Measurements from ENCODE around the gene DPYSL4.
"Not testable (repeated sequence)": the region's sequence is repeated elsewhere in the genome, so short reads cannot be mapped to it uniquely, and the experiment has no call there.

The DPYSL4 gene

DNA sequence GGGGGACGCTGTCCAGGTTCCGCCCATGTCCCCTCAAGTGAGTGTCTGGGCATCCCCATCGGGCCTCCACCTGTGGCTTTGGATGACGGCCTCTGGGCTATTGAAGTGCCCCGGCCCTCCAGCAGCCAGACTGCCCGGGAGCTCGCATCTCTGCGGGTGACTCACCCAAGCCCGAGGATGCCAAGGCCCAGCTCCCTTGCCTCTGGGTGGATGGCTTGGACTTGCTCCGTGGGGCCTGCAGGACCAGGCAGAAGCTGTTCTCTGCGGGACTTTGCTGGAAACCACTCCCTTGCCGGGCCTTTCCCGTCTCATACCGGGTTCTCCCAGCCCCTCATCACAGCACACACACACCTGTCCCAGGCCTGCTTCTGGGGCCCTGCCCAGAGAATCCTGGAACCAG lies 22.4 kb downstream of the DPYSL4 start:
- DNase-seq: no peak

DNA sequence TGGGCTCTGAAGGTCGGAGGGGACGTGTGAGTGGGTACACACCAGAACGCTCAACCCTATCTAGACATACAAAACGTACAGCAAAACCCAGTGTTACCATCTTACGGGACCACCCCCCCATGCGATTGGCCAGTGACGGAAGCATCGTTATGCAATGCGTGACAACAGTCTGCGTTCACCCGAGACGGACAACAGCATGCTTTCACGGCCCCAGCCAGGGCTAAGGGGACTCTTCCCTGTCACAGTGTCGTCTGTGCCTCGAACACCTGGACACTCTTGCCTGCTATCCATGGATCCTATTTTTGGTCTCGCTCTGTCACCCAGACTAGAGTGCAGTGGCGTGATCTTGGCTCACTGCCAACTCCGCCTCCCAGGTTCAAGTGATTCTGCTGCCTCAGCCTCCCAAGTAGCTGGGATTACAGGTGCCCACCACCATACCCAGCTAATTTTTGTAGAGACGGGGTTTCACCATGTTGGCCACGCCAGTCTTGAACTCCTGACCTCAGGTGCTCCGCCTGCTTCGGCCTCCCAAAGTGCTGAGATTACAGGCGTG lies 23.3 kb downstream of the DPYSL4 start:
- DNase-seq: no peak

DNA sequence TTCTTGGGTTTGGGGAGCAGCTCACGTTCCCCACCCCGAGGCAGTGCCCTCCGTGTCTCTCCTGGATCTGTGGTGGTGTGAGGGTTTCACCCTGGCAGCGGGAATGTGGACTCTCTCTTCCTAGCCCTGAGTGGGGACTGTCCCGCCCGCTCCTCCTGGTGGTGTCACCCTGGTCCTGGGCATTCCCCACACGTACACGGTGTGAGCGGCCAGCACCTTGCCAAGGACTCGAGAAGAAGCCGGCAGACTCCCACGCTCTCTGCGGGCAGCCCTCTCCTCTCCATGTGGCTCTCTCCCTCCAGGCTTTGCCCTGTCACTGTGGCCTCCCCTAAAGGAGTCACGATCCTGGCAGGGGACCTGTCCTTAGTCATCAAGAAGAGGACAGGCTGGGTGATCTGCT lies 24.0 kb downstream of the DPYSL4 start:
- DNase-seq: no peak

DNA sequence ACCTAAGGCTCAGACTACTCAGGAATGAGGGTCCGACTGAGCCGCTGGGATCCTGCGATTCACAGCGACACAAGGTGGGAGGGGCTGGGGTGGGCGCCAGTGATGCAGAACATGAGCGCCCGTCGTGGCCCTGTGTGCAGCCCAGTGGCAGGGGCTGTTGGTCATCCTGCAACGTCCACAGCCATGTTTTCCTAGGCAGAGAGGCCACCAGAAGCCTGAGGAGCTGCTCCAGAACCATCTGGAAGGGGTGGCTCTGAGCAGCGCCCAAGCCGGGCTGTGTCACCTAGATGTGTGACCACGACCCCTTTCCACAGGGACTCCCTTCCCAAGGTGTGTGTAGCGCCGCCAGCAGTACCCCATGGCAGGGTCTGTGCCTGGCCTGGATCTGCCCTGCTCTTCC lies 24.5 kb downstream of the DPYSL4 start:
- DNase-seq: no peak

DNA sequence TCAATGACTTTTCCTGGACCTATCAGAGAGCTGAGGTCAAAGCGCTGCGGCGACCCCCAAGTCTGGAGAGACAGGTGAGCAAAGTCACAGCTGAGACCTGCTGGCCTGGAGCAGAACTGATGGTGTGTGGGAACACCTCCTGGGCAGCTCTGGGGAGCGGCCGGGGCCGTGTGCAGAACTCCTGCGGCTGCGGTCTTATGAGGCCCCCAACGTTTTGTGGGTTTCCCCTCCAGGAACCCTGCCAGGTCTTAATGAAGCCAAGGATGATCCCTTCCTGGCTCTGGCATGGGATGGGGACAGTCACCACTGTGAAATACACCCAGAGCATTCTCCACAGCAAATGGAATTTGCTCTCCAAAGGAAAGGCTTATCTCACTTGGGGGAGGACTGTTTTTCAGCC lies 26.1 kb downstream of the DPYSL4 start:
- DNase-seq: no peak

DNA sequence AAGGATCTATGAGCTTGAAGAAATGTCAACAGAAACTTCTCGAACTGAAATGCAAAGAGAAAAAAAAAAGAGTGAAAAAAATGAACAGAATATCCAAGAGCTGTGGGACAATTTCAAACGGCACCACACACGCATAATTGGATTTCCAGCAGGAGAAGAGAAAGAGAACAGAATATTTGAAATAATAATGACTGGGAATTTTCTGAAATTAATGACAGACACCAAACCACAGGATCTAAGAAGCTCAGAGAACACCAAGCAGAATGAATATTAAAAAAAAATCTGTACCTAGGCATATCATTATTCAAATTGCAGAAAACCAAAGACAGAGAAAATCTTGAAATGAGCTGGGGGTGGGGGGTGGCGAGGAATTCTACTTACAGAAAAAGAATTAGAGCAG lies 27.2 kb downstream of the DPYSL4 start:
- no peak for DNase-seq

- not testable (repeated sequence) for DNase-seq
These were observed 29.7 kb downstream of the DPYSL4 start for GRCh38 chr10:132216441-132216840.

- DNase-seq: no peak
These were observed 32.7 kb downstream of the DPYSL4 start for GRCh38 chr10:132219486-132219885.

DNA sequence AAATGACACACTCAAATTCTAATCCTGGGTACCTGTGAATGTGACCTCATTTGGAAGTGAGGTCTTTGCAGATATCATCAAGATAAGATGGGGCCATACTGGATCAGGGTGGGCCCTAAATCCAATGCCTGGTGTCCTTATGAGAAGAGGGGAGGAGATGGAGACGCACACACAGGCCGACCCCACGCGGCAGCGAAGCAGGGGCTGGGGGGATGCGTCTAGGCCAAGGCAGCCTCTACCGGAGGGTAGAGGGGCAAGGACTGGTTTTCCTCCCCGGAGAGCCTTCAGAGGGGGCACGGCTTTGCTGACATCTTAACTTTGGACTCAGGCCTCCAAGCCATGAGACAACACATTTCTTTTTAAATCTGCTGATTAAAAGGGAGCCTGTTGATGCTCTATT lies 33.3 kb downstream of the DPYSL4 start:
- DNase-seq: no peak

DNA sequence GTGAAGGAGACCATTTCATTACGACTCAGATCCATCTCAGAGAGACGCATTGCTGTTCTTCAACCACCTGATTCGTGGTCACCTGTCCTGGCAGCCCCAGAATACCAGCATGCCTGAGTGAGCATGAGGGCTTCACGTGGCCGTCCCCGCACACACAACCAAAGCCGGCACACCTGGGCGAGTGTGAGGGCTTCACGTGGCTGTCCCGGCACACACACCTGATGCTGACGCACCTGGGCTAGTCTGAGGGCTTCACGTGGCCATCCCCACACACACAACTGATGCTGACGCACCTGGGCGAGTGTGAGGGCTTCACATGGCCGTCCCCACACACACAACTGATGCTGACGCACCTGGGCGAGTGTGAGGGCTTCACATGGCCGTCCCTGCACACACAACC lies 34.2 kb downstream of the DPYSL4 start:
- DNase-seq: not testable (repeated sequence)

GRCh38 chr10:132222726-132223125 lies 36.0 kb downstream of the DPYSL4 start:
- DNase-seq: no peak

DNA sequence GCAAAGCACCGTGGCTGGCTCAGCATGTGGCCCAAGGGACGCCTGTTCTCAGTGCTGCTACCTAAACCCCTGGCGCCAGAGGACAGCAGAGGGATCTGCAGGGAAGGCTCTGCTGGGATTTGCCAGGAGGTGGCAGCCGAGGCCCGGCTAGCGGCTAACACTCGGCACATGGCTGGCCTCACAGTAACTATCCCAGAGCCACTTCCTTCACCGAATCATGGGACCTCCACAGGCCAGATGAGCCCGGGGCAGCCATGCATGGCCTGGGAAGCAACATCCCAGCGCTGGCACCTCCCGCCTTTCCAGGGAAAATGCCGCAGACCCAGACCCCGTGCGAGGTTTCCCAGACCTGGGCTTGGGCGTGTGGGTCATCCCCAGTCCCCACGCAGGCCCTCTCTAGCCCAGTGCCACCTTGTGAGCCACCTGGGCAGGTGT lies 36.4 kb downstream of the DPYSL4 start:
- DNase-seq: peak; percentile 72 to 77

- no peak for DNase-seq
These were observed 37.0 kb downstream of the DPYSL4 start for GRCh38 chr10:132223611-132224342.

DNA sequence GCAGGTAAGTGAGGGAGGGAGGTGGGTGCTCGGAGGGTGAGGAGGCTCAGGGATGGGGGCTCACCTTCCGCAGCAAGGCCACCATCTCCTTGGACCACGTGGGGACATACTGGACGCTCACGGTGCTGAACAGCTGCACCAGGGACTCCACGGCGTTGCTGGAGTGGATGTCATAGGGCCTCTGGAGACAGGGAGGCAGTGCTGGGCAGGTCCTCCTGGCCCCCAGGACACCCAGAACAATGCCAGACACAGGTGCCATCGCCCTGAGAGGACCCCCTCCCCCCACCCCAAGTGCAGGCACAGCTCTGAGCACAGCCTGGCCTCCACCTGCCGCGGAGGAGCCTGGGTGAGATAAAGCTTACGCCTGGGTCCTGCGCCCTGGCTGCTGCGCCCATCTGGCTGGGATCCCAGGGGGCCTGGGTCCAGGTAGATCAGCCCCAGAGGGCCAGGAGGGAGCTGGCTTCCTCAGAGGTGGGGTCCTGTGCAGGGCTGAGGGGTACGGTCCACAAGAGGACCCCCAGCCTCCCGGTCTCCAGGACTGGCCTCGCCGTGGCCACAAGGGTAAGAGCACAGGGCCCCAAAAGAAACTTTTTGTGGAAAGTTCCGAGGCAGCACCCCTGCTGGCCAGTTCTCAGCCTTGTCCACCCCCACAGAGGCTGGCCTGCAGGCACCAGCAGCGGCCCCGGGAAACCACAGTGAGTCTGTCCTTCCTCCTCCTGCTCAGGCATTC lies 37.8 kb downstream of the DPYSL4 start:
- no peak for DNase-seq

DNA sequence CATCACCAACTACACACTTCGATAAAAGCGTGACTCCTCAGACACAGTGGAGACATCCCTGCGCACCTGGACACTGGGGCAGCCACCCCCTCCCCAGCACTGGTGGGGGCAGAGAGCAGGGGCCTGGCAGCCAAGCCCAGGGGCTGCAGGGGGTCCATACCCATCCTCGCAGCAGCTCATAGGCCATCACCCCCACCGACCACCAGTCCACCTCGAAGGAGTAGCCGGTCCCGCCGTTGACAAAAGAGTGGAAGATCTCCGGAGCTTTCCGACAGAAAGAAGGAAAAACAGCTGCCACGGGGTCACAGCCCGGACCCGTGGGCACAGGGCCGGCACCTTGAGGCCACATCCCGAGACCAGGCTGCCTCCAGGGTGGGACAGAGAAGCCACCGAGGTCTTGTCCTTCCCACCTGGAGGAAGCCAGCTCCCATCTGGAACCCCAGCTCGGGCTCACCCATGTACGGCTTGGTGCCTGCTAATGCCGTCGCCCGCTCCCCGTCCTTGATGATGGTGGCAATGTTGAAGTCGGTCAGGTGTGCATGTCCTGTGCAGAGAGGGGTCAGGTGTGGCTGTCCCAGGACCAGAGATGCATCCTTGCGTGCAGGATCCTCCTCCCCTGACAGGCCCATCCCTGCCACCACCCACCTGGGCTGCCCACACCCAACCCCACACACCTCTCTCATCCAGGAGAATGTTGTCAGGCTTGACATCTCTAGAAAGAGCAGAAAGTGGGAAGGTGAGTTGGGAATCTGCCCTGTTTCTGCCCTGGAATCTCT lies 38.5 kb downstream of the DPYSL4 start:
- DNase-seq: no peak

DNA sequence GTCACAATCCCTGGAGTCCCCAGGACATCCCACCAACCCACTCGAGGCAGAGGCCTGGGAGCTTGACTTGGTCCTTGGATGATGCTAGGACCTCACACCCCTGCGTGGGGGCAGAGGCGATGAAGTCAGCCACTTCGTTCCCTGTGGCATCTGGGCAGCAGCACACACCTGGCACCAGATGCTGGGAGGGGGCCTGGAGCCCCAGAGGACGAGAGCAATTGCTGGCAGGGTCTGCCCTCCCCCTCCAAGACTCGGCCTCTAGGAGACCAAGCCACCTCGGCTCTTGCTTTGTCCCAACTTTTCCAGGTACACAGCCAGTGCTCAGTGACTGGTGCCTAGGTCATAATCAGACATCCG lies 39.1 kb downstream of the DPYSL4 start:
- DNase-seq: no peak

GRCh38 chr10:132226586-132227405 lies 40.0 kb downstream of the DPYSL4 start:
- no peak for DNase-seq

- no peak for DNase-seq
These were observed 41.2 kb downstream of the DPYSL4 start for GRCh38 chr10:132227851-132228390.

- DNase-seq: no peak
These were observed 41.9 kb downstream of the DPYSL4 start for GRCh38 chr10:132228616-132229015.

- no peak for DNase-seq
These were observed 42.3 kb downstream of the DPYSL4 start for GRCh38 chr10:132229096-132229495.

- peak; percentile 40 to 46 for DNase-seq
These were observed 43.2 kb downstream of the DPYSL4 start for GRCh38 chr10:132229834-132230556.
